ENCODE data around the gene FAS. TPM values are rescaled to one million over a fixed set of nuclear protein-coding genes. Genes with fewer than 3 reads are reported as not detected.

The FAS gene
- polyA plus RNA-seq, 3 donors = 27.3 to 28.9 (median 27.9) TPM

DNA sequence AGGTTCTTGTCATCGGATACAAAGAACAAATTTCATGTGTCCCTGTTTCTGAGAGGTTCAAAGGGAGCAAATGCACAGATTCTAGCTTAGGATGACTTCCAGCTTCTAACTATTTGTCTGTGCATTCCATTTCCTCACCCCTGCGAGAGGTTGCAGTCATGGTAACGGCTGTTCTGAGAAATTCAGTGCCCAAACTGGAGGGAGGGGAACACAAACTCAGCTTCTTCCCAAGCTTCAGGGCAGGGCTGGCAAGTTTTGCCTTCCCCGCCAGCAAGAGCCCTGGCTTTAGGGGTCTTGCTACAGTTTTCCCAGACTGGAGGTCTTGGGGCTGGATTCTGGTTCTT, 11.1 kb downstream of the FAS start:
- H3K4me2 ChIP-seq (replicated peaks; ENCODE audit: extremely low read depth, low read length, poor library complexity, severe bottlenecking) = no peak overlapping the region
- intact Hi-C loops (cut with micrococcal nuclease) = loop anchor here in 1 of 2 donors (5.0 kb wide), 1 partner anchor 64 kb away; no protein-coding TSS in a partner anchor
- H3K4me1 Mint-ChIP-seq = peaks cover 33% of the 10 kb centered on the region
- no peak overlapping the region for H3K27ac Mint-ChIP-seq
- peaks cover 18 to 39% of the 10 kb centered on the region in 2 donors for H3K36me3 ChIP-seq (replicated peaks in 1 of 2; ENCODE audit: control insufficient read depth in 1 of 2, insufficient read depth in 2 of 2, low read length in 2 of 2)
- no peaks in the 10 kb centered on the region for H3K9me3 ChIP-seq (replicated peaks in 1 of 2; ENCODE audit: control insufficient read depth in 1 of 2, insufficient read depth in 1 of 2, low read length in 2 of 2)
- peaks cover 33 to 46% of the 10 kb centered on the region in 2 donors for H3K36me3 Mint-ChIP-seq
- no peak overlapping the region for H3K27ac ChIP-seq (ENCODE audit: low read depth in 1 of 2, low read length in 2 of 2)
- no peak for DNase-seq
- TF ChIP-seq, protein P1, sequence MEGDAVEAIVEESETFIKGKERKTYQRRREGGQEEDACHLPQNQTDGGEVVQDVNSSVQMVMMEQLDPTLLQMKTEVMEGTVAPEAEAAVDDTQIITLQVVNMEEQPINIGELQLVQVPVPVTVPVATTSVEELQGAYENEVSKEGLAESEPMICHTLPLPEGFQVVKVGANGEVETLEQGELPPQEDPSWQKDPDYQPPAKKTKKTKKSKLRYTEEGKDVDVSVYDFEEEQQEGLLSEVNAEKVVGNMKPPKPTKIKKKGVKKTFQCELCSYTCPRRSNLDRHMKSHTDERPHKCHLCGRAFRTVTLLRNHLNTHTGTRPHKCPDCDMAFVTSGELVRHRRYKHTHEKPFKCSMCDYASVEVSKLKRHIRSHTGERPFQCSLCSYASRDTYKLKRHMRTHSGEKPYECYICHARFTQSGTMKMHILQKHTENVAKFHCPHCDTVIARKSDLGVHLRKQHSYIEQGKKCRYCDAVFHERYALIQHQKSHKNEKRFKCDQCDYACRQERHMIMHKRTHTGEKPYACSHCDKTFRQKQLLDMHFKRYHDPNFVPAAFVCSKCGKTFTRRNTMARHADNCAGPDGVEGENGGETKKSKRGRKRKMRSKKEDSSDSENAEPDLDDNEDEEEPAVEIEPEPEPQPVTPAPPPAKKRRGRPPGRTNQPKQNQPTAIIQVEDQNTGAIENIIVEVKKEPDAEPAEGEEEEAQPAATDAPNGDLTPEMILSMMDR (IDR thresholded peaks at IDR 0.05) = no peak
- no peak overlapping the region for H3K4me3 ChIP-seq (replicated peaks in 1 of 3; ENCODE audit: low read depth in 2 of 3, low read length in 3 of 3)
- H2AFZ ChIP-seq (ENCODE audit: insufficient read depth, low read depth, low read length, poor library complexity, severe bottlenecking) = no peak overlapping the region
- H3K4me3 Mint-ChIP-seq = no peak overlapping the region
- H3K27me3 ChIP-seq (ENCODE audit: control insufficient read depth in 2 of 2, insufficient read depth in 2 of 2, low read length in 2 of 2) = no peaks in the 10 kb centered on the region
- H3K79me2 ChIP-seq (ENCODE audit: insufficient read depth, low read length) = peaks cover 47% of the 10 kb centered on the region
- no peaks in the 10 kb centered on the region for H3K9me3 Mint-ChIP-seq
- peaks cover 34% of the 10 kb centered on the region for H4K20me1 ChIP-seq (ENCODE audit: insufficient read depth, low read length)
- no peak overlapping the region for H3K9ac ChIP-seq (ENCODE audit: insufficient read depth, low read length, poor library complexity, severe bottlenecking)
- WGBS (ENCODE audit: insufficient coverage) = 100% methylated on average over 1 of the region's 4 CpGs
- no peaks in the 10 kb centered on the region for H3K27me3 Mint-ChIP-seq (ENCODE audit: low read depth in 3 of 3)
- H3K4me1 ChIP-seq (ENCODE audit: control insufficient read depth in 1 of 2, insufficient read depth in 2 of 2, low read length in 2 of 2) = peaks cover 6 to 14% of the 10 kb centered on the region in 2 donors

DNA sequence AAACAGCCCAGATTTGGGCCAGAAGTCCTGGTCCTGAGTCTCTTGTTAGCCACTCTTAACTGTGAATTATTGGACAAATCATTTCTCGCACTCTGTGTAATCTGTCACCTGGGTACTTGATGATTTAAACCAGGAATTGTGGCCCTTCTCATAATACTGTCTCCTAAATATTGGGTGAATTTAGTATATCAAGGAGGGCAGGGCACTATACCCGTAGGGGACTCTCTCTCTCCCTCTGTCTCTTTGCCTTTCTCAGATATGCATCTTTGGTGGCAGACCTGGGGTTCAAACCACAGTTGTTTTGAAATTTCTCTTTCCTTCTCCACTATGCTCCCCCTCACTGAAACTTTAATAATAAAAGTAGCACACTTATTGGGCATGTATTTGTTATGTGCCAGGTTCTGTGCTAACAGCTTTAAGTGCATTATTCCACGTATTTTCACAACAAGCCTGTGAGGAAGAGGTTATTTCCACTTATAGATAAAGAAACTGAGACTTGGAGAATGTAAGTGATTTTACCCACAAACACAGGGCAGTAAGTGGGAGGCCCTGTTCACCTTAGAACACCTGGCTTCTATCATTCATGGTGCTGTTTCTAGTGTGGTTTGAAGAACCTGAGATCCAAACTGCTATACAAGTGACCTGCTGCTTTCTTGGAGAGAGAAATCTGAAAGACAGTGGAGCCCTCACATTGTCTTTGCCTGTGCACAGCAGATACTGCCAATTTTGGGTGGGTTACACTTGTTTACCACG, 11.8 kb downstream of the FAS start:
- H3K4me3 Mint-ChIP-seq = no peak overlapping the region
- intact Hi-C loops (cut with micrococcal nuclease) = loop anchor here in 1 of 2 donors (5.0 kb wide), 1 partner anchor 65 kb away; no protein-coding TSS in a partner anchor
- Histone ChIP-seq H3K79me2 (ENCODE audit: insufficient read depth, low read length) (peaks cover 40% of the 10 kb centered on the region), H3K4me1 (ENCODE audit: control insufficient read depth in 1 of 2, insufficient read depth in 2 of 2, low read length in 2 of 2) (peaks cover 0 to 7% of the 10 kb centered on the region in 2 donors), H4K20me1 (ENCODE audit: insufficient read depth, low read length) (peaks cover 28% of the 10 kb centered on the region), H3K27ac (ENCODE audit: low read depth in 1 of 2, low read length in 2 of 2) (no peak overlapping the region), H3K9me3 (replicated peaks in 1 of 2; ENCODE audit: control insufficient read depth in 1 of 2, insufficient read depth in 1 of 2, low read length in 2 of 2) (no peaks in the 10 kb centered on the region), H3K9ac (ENCODE audit: insufficient read depth, low read length, poor library complexity, severe bottlenecking) (no peak overlapping the region), H2AFZ (ENCODE audit: insufficient read depth, low read depth, low read length, poor library complexity, severe bottlenecking) (no peak overlapping the region), H3K36me3 (replicated peaks in 1 of 2; ENCODE audit: control insufficient read depth in 1 of 2, insufficient read depth in 2 of 2, low read length in 2 of 2) (peaks cover 22 to 46% of the 10 kb centered on the region in 2 donors), H3K4me3 (replicated peaks in 1 of 3; ENCODE audit: low read depth in 2 of 3, low read length in 3 of 3) (no peak overlapping the region), H3K4me2 (replicated peaks; ENCODE audit: extremely low read depth, low read length, poor library complexity, severe bottlenecking) (no peak overlapping the region), H3K27me3 (ENCODE audit: control insufficient read depth in 2 of 2, insufficient read depth in 2 of 2, low read length in 2 of 2) (no peaks in the 10 kb centered on the region)
- DNase-seq = no peak
- no CpG with 5 or more reads among the region's 4 CpGs for WGBS (ENCODE audit: insufficient coverage)
- H3K27ac Mint-ChIP-seq = peak overlapping the region in 1 of 7 donors; percentile 28
- no peaks in the 10 kb centered on the region for H3K9me3 Mint-ChIP-seq
- peaks cover 37 to 52% of the 10 kb centered on the region in 2 donors for H3K36me3 Mint-ChIP-seq
- no peaks in the 10 kb centered on the region for H3K27me3 Mint-ChIP-seq (ENCODE audit: low read depth in 3 of 3)
- peaks cover 26% of the 10 kb centered on the region for H3K4me1 Mint-ChIP-seq
- TF ChIP-seq, protein P1 (IDR thresholded peaks at IDR 0.05) = no peak
